Large intestine (tissue), 3 donors: Measurements from ENCODE around the gene ZNF284. TPM values are rescaled to one million over a fixed set of nuclear protein-coding genes. Genes with fewer than 3 reads are reported as not detected.
A peak's percentile ranks its signal among the peaks of the same experiment; 100 is the strongest.

Experiments
- DNase-seq, 2 donors: peaks; one replicate each; pipeline versions ENCODE4 v3.0.0 to v3.0.0-alpha.2; 2013
- H3K27ac ChIP-seq: one replicate; pipeline ENCODE4 v1.5.1; 2013; ENCODE audit warnings: low read length
- H3K27me3 ChIP-seq: 2 replicates; pipeline ENCODE4 v1.6.1; 2013; ENCODE audit warnings: low read length; ENCODE audit not compliant: control insufficient read depth, insufficient read depth
- H3K36me3 ChIP-seq: 2 replicates; pipeline ENCODE4 v1.6.1; 2013; ENCODE audit warnings: low read length; ENCODE audit not compliant: control insufficient read depth, insufficient read depth
- H3K4me1 ChIP-seq: one replicate; pipeline ENCODE4 v1.6.1; 2013; ENCODE audit warnings: low read length; ENCODE audit not compliant: control insufficient read depth, insufficient read depth
- H3K4me3 ChIP-seq: one replicate; pipeline ENCODE4 v1.5.1; 2013; ENCODE audit warnings: low read length
- H3K9me3 ChIP-seq: one replicate; pipeline ENCODE4 v1.6.1; 2013; ENCODE audit warnings: mild to moderate bottlenecking, low read depth, low read length, moderate library complexity; ENCODE audit not compliant: control insufficient read depth
- WGBS: methylation state at CpG from one replicate; pipeline ENCODE4 v1.1.5; 2013; ENCODE audit warnings: low lambda C conversion rate; ENCODE audit not compliant: insufficient coverage; 5-methylcytosine and 5-hydroxymethylcytosine counted together
- polyA plus RNA-seq: library from polyadenylated mRNA; unstranded; fragments of 120-200 nt; gene quantifications from one replicate; pipeline ENCODE4 v1.2.1, GENCODE V29; 2013

Gene ZNF284
- polyA plus RNA-seq, 1 donor = 5.0 TPM

DNA sequence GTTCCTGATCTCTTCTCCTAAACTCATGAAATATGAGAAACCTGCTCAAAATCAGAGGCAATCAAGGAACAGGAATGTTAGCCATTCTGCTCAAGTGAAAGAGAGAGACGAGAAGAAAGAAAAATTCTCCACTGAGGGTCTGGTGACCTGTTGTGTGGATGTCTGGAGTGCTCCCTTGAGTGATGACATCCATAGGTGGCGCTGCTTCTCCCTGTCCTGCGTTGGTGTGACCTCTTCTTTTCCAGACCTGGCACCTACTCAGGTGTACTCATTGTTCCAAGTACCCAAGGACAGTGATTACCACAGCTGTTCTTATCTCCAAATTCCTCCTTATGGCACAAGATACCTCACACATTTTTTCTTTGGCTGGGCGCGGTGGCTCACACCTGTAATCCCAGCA is 16.1 kb upstream of the ZNF284 start:
- no peaks in the 10 kb centered on the region for H3K27me3 ChIP-seq
- no peaks in the 10 kb centered on the region for H3K9me3 ChIP-seq
- peaks cover 4% of the 10 kb centered on the region for H3K4me1 ChIP-seq
- peaks cover 45% of the 10 kb centered on the region for H3K36me3 ChIP-seq
- DNase-seq = no peak
- no peak overlapping the region for H3K4me3 ChIP-seq
- WGBS = no CpG with 5 or more reads among the region's 5 CpGs
- no peak overlapping the region for H3K27ac ChIP-seq

DNA sequence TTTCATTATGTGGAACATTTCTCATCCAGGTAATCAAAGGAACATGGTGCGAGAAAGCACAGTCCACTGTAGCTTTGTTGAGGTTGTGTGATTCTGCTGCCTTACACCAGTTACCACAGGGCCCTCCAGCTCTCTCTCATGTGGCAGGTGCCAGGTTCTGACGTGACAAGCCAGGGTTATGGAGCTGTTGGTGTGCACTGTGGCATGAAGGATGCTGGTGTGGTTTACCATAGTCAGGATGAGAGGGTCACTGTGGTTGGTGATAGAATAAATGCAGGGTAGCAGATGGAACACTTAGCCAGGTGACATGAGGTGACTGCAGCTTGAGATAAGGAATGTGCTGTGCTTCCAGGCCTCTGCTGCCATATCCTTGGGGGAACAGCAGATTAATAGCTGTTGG is 12.7 kb upstream of the ZNF284 start:
- Histone ChIP-seq H3K9me3 (peaks cover 4% of the 10 kb centered on the region), H3K4me3 (no peak overlapping the region), H3K4me1 (no peaks in the 10 kb centered on the region), H3K27me3 (no peaks in the 10 kb centered on the region), H3K36me3 (peaks cover 73% of the 10 kb centered on the region), H3K27ac (no peak overlapping the region)
- WGBS = no CpG with 5 or more reads among the region's 2 CpGs
- DNase-seq = no peak

DNA sequence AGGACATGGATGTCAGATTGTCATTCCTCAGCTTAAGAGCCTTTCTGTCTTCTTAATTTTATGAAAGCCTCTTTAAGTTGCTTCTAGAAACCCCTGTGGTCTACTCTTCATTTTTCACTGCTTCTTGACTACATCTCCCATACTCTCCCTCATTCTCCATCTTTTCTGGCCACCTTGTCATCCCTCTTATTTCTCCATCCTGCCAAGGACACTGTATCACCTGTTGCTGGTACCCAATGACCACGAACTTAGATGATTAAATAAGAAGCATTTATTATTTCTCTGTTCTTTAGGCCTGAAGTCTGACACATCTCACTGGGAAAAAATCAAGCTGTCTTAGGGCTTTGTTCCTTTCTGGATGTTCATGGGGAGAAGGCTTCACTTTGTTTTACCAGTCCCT is 10.9 kb upstream of the ZNF284 start:
- Histone ChIP-seq H3K4me1 (no peaks in the 10 kb centered on the region), H3K4me3 (no peak overlapping the region), H3K36me3 (peaks cover 74% of the 10 kb centered on the region), H3K27me3 (no peaks in the 10 kb centered on the region), H3K9me3 (peaks cover 10% of the 10 kb centered on the region), H3K27ac (no peak overlapping the region)
- WGBS = no CpG with 5 or more reads among the region's 1 CpG
- DNase-seq = no peak

DNA sequence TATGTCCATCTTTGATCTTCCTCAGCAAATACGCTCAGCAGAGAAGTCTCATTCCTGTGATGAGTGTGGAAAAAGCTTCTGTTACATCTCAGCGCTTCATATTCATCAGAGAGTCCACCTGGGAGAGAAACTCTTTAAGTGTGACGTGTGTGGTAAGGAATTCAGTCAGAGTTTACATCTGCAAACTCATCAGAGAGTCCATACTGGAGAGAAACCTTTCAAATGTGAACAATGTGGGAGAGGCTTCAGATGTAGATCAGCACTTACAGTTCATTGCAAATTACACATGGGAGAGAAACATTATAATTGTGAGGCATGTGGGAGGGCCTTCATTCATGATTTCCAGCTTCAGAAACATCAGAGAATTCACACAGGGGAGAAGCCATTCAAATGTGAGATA is 5.7 kb upstream of the ZNF284 start:
- DNase-seq = no peak
- Histone ChIP-seq H3K27me3 (no peaks in the 10 kb centered on the region), H3K36me3 (peaks cover 49% of the 10 kb centered on the region), H3K9me3 (peaks cover 36% of the 10 kb centered on the region), H3K27ac (no peak overlapping the region), H3K4me1 (no peaks in the 10 kb centered on the region), H3K4me3 (no peak overlapping the region)
- WGBS = no CpG with 5 or more reads among the region's 3 CpGs

DNA sequence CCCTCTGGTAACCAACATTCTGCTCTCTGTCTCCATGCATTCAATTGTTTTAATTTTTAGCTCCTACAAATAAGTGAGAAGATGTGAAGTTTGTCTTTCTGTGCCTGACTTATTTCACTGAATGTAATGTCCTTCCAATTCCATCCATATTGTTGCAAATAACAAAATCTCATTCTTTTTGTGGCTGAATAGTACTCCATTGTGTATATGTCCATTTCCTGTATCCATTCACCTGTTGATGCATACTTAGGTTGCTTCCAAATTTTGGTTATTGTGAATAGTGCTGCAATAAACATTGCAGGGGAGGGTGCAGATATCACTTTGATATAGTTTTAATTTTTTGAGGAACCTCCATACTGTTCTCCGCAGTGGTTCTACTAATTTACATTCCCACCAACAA is 2.5 kb upstream of the ZNF284 start:
- no peaks in the 10 kb centered on the region for H3K4me1 ChIP-seq
- no peak for DNase-seq
- H3K9me3 ChIP-seq = peaks cover 32% of the 10 kb centered on the region
- H3K27me3 ChIP-seq = no peaks in the 10 kb centered on the region
- no peak overlapping the region for H3K27ac ChIP-seq
- peaks cover 24% of the 10 kb centered on the region for H3K36me3 ChIP-seq
- WGBS = 86% methylated on average over 1 of the region's 1 CpG
- no peak overlapping the region for H3K4me3 ChIP-seq

DNA sequence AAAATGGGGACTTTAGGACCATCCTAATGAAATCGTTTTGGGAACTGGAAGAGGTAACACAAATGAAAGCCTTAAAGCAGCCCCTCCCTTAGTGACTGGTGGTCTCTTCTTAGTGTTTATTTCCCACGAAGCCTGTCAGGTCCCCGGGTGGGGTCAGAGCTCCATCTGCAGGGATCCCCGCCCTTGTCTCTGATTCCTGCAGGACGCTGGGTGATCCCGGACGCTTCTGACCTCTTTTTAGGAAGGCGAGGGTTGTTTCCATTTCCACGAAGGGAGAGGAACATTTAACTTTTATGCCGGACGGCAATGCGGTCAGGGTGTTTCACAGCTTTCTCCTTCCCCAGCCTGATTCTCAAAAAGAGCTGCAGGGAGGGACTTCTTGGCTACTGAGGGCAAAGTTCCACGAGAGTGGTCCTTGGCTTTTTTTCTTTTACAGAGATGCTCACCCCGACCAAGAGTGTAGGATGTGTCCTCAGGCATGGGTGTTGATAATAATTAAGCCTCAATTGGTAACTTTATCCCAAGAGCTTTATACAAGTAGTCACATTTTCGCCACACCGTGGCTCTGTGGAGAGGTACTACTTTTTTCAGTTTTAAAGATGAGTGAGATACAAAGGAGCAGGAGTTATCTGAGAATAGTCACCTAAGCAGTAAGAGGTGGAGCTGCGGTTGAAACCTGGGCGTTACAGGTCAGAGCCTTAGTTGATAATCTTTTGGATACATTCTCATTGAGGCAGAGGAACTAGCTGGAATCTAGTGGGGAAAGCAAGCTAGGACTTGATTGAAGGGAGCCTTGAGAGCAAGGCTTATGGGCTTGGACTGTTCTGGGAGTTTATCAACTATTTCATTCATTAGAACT is 813 bp downstream of the ZNF284 start:
- Histone ChIP-seq H3K36me3 (peaks cover 3% of the 10 kb centered on the region), H3K27ac (no peak overlapping the region), H3K4me1 (no peaks in the 10 kb centered on the region), H3K27me3 (no peaks in the 10 kb centered on the region), H3K9me3 (peaks cover 11% of the 10 kb centered on the region), H3K4me3 (peak overlapping the region; percentile 54)
- WGBS = 0% methylated on average over 1 of the region's 18 CpGs
- no peak for DNase-seq

DNA sequence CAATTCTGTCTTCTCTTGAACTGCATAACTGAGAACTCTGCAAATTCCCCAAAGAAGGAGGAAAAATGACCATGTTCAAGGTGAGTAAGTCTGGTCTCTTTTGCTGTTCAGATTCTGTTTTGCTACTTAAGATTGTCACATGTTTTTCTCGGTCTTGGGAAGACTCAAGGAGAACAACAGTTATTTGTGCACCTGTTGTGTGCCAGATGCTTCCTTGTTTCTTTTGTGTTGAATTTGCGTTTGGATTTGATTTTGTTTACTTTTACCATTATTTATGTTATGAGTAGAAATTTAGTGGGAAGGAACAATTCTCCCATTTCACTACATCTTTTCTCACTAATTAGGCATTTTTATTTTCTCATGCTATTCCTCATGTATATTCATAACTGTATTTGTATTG is 4.4 kb downstream of the ZNF284 start:
- H3K36me3 ChIP-seq = peaks cover 22% of the 10 kb centered on the region
- 86% methylated on average over 2 of the region's 2 CpGs for WGBS

DNA sequence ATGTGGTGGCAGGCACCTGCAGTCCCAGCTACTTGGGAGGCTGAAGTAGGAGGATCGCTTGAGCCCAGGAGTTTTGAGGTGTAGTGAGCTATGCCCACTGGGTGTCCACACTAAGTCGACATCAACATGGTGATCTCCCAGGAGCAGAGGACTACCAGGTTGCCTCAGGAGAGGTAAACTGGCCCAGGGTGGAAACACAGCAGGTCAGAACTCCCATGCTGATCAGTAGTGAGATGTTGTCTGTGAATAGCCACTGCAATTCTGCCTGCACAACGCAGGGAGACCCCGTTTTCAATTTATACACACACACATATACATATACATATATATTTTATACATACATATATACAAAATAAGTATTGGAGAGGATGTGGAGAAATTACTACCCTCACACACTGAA is 20.1 kb downstream of the ZNF284 start:
- WGBS = no CpG with 5 or more reads among the region's 4 CpGs
- Histone ChIP-seq H3K27ac (no peak overlapping the region), H3K4me1 (no peaks in the 10 kb centered on the region), H3K36me3 (peaks cover 6% of the 10 kb centered on the region), H3K9me3 (no peaks in the 10 kb centered on the region), H3K4me3 (no peak overlapping the region), H3K27me3 (no peaks in the 10 kb centered on the region)
- DNase-seq = no peak

More for the DNA sequence above, 4.4 kb downstream of the ZNF284 start:
- H3K4me3 ChIP-seq = no peak overlapping the region
- no peaks in the 10 kb centered on the region for H3K4me1 ChIP-seq
- no peak for DNase-seq
- no peak overlapping the region for H3K27ac ChIP-seq
- H3K9me3 ChIP-seq = no peaks in the 10 kb centered on the region
- no peaks in the 10 kb centered on the region for H3K27me3 ChIP-seq

DNA sequence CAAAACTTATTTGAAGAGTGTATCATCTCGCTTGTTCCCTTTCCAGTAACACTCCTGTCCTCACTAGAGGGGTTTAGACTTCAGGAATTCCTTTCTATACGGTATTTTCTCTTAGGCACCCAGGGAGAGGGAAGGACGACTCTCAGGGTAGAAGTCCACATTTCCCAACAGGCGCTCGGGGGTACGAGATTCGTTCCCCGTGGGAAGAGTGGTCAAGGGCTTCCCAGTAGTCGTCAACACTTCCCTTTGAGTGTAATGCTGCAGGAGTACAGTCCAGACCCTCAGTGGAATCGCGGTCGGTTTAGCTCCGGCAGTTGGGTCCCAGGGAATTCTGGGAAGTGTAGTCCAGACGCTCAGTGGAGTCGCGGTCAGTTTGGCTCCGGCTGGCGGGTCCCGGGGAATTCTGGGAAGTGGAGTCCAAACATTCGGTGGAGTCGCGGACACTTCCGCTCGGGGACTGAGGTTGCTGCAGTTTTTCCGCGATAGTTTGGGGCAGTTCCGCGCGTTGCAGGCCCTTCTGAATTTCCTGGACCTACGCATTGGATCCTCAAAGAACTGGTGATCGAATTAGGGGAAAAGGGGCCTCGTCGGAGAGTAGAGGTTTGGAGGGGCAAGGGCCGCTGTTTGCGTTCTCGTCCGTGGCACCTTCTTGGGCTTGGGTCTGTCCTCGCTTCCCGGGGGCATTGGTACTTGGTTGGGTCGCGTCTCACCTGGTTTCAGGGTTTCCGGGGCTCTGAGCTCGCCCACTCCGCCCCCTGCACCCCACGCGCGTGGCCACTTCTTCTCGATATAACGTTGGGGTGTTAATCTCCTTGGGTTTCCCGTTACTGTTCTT is 22.2 kb downstream of the ZNF284 start, which contains the start of gene ZNF224:
Gene ZNF224 (plus strand): TSS at position 431 of the 835 bp plus-strand sequence. CDS start 3,513 bp downstream, outside the sequence.
- WGBS = no CpG with 5 or more reads among the region's 50 CpGs
- peaks cover 16% of the 10 kb centered on the region for H3K36me3 ChIP-seq
- H3K27me3 ChIP-seq = no peaks in the 10 kb centered on the region
- peak within 1 kb of the TSS; percentile 60 for H3K27ac ChIP-seq
- no peaks in the 10 kb centered on the region for H3K4me1 ChIP-seq
- peak within 1 kb of the TSS; percentile 65 for H3K4me3 ChIP-seq
- DNase-seq = peak; percentile 90 to 93
- no peaks in the 10 kb centered on the region for H3K9me3 ChIP-seq

DNA sequence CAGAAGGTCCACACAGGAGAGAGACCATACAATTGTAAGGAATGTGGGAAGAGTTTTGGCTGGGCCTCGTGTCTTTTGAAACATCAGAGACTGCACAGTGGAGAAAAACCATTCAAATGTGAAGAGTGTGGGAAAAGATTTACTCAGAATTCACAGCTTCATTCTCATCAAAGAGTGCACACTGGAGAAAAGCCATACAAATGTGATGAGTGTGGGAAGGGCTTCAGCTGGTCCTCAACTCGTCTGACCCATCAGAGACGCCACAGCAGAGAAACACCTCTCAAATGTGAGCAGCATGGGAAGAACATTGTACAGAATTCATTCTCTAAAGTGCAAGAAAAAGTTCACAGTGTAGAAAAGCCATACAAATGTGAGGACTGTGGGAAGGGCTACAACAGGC is 35.8 kb downstream of the ZNF284 start:
- Histone ChIP-seq H3K9me3 (peaks cover 28% of the 10 kb centered on the region), H3K4me3 (no peak overlapping the region), H3K36me3 (peaks cover 35% of the 10 kb centered on the region), H3K27ac (no peak overlapping the region), H3K27me3 (no peaks in the 10 kb centered on the region), H3K4me1 (no peaks in the 10 kb centered on the region)
- DNase-seq = no peak
- no CpG with 5 or more reads among the region's 3 CpGs for WGBS
